Liver (tissue), 9 donors: Measurements from ENCODE around the gene ETS1. TPM values are rescaled to one million over a fixed set of nuclear protein-coding genes. Genes with fewer than 3 reads are reported as not detected.

Source experiments
- DNase-seq: peaks from one replicate; pipeline ENCODE4 v3.0.0-alpha.2; 2017; ENCODE audit warnings: low spot score
- H3K27ac ChIP-seq, 2 donors: one replicate each; pipeline ENCODE4 v1.7.0; 2013; ENCODE audit warnings: inconsistent platforms in 2 of 2, low read length in 2 of 2, control low read depth in 1 of 2, low read depth in 1 of 2, mild to moderate bottlenecking in 1 of 2
- H3K27me3 ChIP-seq, 4 donors: one replicate each; pipeline versions ENCODE4 v1.6.1 to v1.7.0; 2013; ENCODE audit warnings: low read length in 3 of 4, inconsistent platforms in 1 of 4, mild to moderate bottlenecking in 1 of 4, moderate library complexity in 1 of 4; ENCODE audit not compliant: control insufficient read depth in 4 of 4, insufficient read depth in 4 of 4
- H3K36me3 ChIP-seq, 4 donors: one replicate each; pipeline versions ENCODE4 v1.6.1 to v1.7.0; 2013; ENCODE audit warnings: low read length in 3 of 4, mild to moderate bottlenecking in 3 of 4, low read depth in 1 of 4, moderate library complexity in 1 of 4; ENCODE audit not compliant: control insufficient read depth in 4 of 4, insufficient read depth in 3 of 4
- H3K4me1 ChIP-seq, 4 donors: one replicate each; pipeline versions ENCODE4 v1.6.1 to v1.7.0; 2013; ENCODE audit warnings: low read length in 3 of 4, mild to moderate bottlenecking in 3 of 4, moderate library complexity in 1 of 4; ENCODE audit not compliant: control insufficient read depth in 4 of 4, insufficient read depth in 4 of 4
- H3K4me3 ChIP-seq, 3 donors: one replicate each; pipeline versions ENCODE4 v1.6.1 to v1.7.0; 2013; ENCODE audit warnings: low read length in 3 of 3, control low read depth in 1 of 3, low read depth in 1 of 3, mild to moderate bottlenecking in 1 of 3
- H3K9ac ChIP-seq, 2 donors: one replicate each; pipeline ENCODE4 v1.7.0; 2013; ENCODE audit warnings: low read length in 2 of 2, mild to moderate bottlenecking in 2 of 2, moderate library complexity in 2 of 2, control low read depth in 1 of 2, low read depth in 1 of 2
- H3K9me3 ChIP-seq, 4 donors: one replicate each; pipeline versions ENCODE4 v1.6.1 to v1.7.0; 2013; ENCODE audit warnings: low read length in 3 of 4; ENCODE audit not compliant: control insufficient read depth in 4 of 4
- EGR1 ChIP-seq, 2 donors: IDR thresholded peaks; 2 replicates each; pipeline ENCODE4 v1.6.1; 2016 to 2018; ENCODE audit warnings: antibody characterized with exemption in 2 of 2, low read depth in 2 of 2
- FOXA1 ChIP-seq: IDR thresholded peaks from 2 replicates; pipeline ENCODE4 v1.6.1; 2016; ENCODE audit warnings: antibody characterized with exemption
- FOXA2 ChIP-seq: IDR thresholded peaks from 2 replicates; pipeline ENCODE4 v1.6.1; 2016; ENCODE audit warnings: antibody characterized with exemption
- GABPA ChIP-seq, 2 donors: IDR thresholded peaks in 1 of 2; conservative IDR thresholded peaks in 1 of 2; 2 replicates each; pipeline ENCODE4 v1.6.1; 2016; ENCODE audit warnings: antibody characterized with exemption in 2 of 2, mild to moderate bottlenecking in 1 of 2, moderate library complexity in 1 of 2
- HNF4A ChIP-seq, 2 donors: conservative IDR thresholded peaks; 2 replicates each; pipeline ENCODE4 v1.6.1; 2016; ENCODE audit warnings: antibody characterized with exemption in 2 of 2, mild to moderate bottlenecking in 2 of 2
- JUND ChIP-seq, 2 donors: IDR thresholded peaks; 2 replicates each; pipeline ENCODE4 v1.6.1; 2016; ENCODE audit warnings: antibody characterized with exemption in 2 of 2
- RAD21 ChIP-seq, 2 donors: IDR thresholded peaks; 2 replicates each; pipeline ENCODE4 v1.6.1; 2016; ENCODE audit warnings: antibody characterized with exemption in 2 of 2, mild to moderate bottlenecking in 2 of 2
- RXRA ChIP-seq, 2 donors: IDR thresholded peaks; 2 replicates each; pipeline ENCODE4 v1.6.1; 2017 to 2018; ENCODE audit warnings: antibody characterized with exemption in 2 of 2, mild to moderate bottlenecking in 1 of 2
- SP1 ChIP-seq: IDR thresholded peaks from 2 replicates; pipeline ENCODE4 v1.6.1; 2018; ENCODE audit warnings: antibody characterized with exemption, mild to moderate bottlenecking
- TAF1 ChIP-seq: conservative IDR thresholded peaks from 2 replicates; pipeline ENCODE4 v1.6.1; 2016; ENCODE audit warnings: antibody characterized with exemption, mild to moderate bottlenecking
- YY1 ChIP-seq: IDR thresholded peaks from 2 replicates; pipeline ENCODE4 v1.6.1; 2016; ENCODE audit warnings: antibody characterized with exemption, mild to moderate bottlenecking
- WGBS: extraction: QIAGEN DNeasy Blood & Tissue Kit; methylation state at CpG from one replicate; pipeline ENCODE4 v1.1.7; 2013; 5-methylcytosine and 5-hydroxymethylcytosine counted together
- polyA plus RNA-seq, 2 donors: library from polyadenylated mRNA; stranded (reverse) in 1 of 2; unstranded in 1 of 2; fragments of 200-250 nt in 1 of 2; fragments of >200 nt in 1 of 2; fragmentation: Nextera tagmentation in 1 of 2; extraction: Ambion mirVana in 1 of 2; gene quantifications; one replicate each; pipeline versions ENCODE4 v1.2.1 to v1.2.3, GENCODE V29; 2013 to 2015
- total RNA-seq, 2 donors: library from RNA; depleted of rRNA; stranded (reverse); fragments of >200 nt; gene quantifications; one replicate each; pipeline ENCODE4 v1.2.3, GENCODE V29; 2014
- TF ChIP-seq, protein P1 (sequence below): fragments of 150-350 bp; IDR thresholded peaks from 2 replicates; pipeline ENCODE4 v1.5.1; 2017; ENCODE audit warnings: improper control_type of control experiment, low read depth, low read length; ENCODE audit not compliant: missing input control
- TF ChIP-seq, protein P2 (sequence below): IDR thresholded peaks from 2 replicates; pipeline ENCODE4 v1.6.1; 2016; ENCODE audit warnings: antibody characterized with exemption
- TF ChIP-seq, protein P3 (sequence below): IDR thresholded peaks from 2 replicates; pipeline ENCODE4 v1.6.1; 2016; ENCODE audit warnings: antibody characterized with exemption
- TF ChIP-seq, protein P4 (sequence below): IDR thresholded peaks from 2 replicates; pipeline ENCODE4 v1.6.1; 2016; ENCODE audit warnings: antibody characterized with exemption
- donor health status: healthy.
- donor health status: healthy.
- donor health status: healthy.
- donor health status: healthy.
- donor health status: healthy.

ETS1 gene
- total and polyA plus RNA-seq, 4 donors = 4.8 to 30.0 (median 20.3) TPM

DNA sequence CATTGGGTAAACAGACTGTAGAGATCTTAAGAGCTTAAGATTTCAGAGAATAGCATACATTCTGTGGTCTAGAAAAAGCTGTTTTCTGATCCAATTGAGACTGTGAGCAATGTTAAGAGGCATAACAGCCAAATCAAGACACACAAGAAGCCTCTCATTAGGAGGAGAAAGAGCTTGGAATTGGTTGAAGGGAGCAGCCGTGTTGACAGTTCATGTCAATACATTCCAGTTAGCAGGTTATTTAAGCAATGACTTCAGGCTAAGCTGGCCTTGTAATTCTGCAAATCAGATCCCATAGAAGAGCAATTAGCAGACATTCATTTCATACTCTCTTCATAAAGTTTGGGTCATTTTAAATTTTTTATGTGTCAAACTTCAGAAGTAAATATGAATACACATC is 50.9 kb downstream of the ETS1 start:
- Histone ChIP-seq H3K4me1 (peaks cover 4 to 21% (median 16%) of the 10 kb centered on the region in 4 donors), H3K4me3 (no peak overlapping the region), H3K27ac (no peak overlapping the region), H3K9me3 (no peaks in the 10 kb centered on the region), H3K9ac (no peak overlapping the region), H3K36me3 (no peaks in the 10 kb centered on the region), H3K27me3 (no peaks in the 10 kb centered on the region)
- TF ChIP-seq YY1 (no peak), RAD21 (IDR thresholded peaks at IDR 0.05) (no peak), TAF1 (no peak), JUND (IDR thresholded peaks at IDR 0.05) (no peak), FOXA2 (peak; percentile 46), RXRA (IDR thresholded peaks at IDR 0.05) (no peak), EGR1 (IDR thresholded peaks at IDR 0.05; ENCODE audit: low read depth in 2 of 2) (no peak), HNF4A (conservative IDR thresholded peaks at IDR 0.05) (peak in 1 of 2 donors; percentile 6), FOXA1 (no peak), GABPA (IDR thresholded peaks at IDR 0.05 in 1 of 2, conservative IDR thresholded peaks at IDR 0.05 in 1 of 2) (no peak)
- TF ChIP-seq, protein P1, sequence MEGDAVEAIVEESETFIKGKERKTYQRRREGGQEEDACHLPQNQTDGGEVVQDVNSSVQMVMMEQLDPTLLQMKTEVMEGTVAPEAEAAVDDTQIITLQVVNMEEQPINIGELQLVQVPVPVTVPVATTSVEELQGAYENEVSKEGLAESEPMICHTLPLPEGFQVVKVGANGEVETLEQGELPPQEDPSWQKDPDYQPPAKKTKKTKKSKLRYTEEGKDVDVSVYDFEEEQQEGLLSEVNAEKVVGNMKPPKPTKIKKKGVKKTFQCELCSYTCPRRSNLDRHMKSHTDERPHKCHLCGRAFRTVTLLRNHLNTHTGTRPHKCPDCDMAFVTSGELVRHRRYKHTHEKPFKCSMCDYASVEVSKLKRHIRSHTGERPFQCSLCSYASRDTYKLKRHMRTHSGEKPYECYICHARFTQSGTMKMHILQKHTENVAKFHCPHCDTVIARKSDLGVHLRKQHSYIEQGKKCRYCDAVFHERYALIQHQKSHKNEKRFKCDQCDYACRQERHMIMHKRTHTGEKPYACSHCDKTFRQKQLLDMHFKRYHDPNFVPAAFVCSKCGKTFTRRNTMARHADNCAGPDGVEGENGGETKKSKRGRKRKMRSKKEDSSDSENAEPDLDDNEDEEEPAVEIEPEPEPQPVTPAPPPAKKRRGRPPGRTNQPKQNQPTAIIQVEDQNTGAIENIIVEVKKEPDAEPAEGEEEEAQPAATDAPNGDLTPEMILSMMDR = no peak
- 24% methylated on average over 1 of the region's 1 CpG for WGBS
- DNase-seq = no peak

DNA sequence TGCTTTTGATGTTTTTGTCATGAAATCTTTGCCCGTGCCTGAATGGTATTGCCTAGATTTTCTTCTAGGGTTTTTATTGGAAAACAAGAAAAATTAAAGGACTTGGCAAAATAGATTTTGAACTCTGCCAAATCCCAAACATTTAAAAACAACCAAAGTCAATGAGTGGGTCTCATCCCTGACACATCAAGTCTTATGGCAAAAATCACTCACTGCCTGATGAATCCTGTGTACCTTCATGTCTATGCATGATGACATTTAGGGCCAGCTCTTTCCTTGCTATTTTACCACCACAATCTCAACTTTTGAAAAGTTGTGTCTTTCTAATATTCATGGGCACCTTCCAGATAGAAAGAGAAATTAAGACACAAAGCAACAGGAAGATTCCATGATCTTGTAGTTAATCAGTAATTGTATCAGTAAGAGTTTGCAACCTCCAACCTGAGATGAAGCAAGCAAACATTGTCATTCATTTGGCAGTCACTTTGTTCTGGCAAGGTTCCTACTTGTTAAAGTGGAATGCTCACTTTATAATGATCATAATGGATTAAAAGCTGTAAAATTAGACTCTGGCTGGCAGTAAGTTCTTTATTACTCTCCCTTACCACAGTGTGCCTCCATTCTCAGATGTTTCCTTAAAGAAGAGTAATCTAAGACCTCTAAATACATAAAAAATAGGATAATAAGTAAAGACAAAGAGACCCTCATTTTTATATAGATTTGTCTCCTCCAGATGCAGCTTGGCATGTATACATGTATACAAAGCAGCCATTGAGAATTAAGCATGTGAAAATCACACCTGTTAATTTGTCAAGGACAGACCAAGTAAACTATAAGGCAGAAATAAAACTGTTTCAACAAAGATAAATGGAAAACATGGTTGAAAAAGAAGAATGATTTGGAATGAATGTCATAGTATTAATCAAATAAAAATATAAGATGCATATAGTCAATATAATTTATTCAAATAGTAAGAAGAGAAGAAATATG is 51.6 kb downstream of the ETS1 start:
- whole genome bisulfite sequencing = 33% methylated on average over 1 of the region's 1 CpG
- H3K27ac ChIP-seq = peak overlapping the region; percentile 78 to 82
- DNase-seq = no peak

More for the DNA sequence above, 51.6 kb downstream of the ETS1 start:
- no peaks in the 10 kb centered on the region for H3K9me3 ChIP-seq
- peaks cover 4 to 21% (median 16%) of the 10 kb centered on the region in 4 donors for H3K4me1 ChIP-seq
- peak overlapping the region in 1 of 2 donors; percentile 19 for H3K9ac ChIP-seq
- H3K36me3 ChIP-seq = no peaks in the 10 kb centered on the region
- peak in 1 of 2 donors; percentile 59 for TF ChIP-seq RXRA (IDR thresholded peaks at IDR 0.05)
- no peak for TF ChIP-seq EGR1 (IDR thresholded peaks at IDR 0.05; ENCODE audit: low read depth in 2 of 2)
- TF ChIP-seq HNF4A (conservative IDR thresholded peaks at IDR 0.05) = peak; percentile 40 to 48
- TF ChIP-seq, protein P2, sequence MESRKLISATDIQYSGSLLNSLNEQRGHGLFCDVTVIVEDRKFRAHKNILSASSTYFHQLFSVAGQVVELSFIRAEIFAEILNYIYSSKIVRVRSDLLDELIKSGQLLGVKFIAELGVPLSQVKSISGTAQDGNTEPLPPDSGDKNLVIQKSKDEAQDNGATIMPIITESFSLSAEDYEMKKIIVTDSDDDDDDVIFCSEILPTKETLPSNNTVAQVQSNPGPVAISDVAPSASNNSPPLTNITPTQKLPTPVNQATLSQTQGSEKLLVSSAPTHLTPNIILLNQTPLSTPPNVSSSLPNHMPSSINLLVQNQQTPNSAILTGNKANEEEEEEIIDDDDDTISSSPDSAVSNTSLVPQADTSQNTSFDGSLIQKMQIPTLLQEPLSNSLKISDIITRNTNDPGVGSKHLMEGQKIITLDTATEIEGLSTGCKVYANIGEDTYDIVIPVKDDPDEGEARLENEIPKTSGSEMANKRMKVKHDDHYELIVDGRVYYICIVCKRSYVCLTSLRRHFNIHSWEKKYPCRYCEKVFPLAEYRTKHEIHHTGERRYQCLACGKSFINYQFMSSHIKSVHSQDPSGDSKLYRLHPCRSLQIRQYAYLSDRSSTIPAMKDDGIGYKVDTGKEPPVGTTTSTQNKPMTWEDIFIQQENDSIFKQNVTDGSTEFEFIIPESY = no peak
- TF ChIP-seq, protein P3, sequence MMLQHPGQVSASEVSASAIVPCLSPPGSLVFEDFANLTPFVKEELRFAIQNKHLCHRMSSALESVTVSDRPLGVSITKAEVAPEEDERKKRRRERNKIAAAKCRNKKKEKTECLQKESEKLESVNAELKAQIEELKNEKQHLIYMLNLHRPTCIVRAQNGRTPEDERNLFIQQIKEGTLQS = no peak
- TF ChIP-seq GABPA (IDR thresholded peaks at IDR 0.05 in 1 of 2, conservative IDR thresholded peaks at IDR 0.05 in 1 of 2) = no peak
- TF ChIP-seq FOXA2 = no peak
- peak; percentile 30 for TF ChIP-seq SP1
- peak in 1 of 2 donors; percentile 53 for TF ChIP-seq JUND (IDR thresholded peaks at IDR 0.05)
- peak; percentile 63 for TF ChIP-seq YY1
- TF ChIP-seq RAD21 (IDR thresholded peaks at IDR 0.05) = peak; percentile 7 to 25
- TF ChIP-seq, protein P4, sequence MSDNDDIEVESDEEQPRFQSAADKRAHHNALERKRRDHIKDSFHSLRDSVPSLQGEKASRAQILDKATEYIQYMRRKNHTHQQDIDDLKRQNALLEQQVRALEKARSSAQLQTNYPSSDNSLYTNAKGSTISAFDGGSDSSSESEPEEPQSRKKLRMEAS = no peak
- no peak overlapping the region for H3K4me3 ChIP-seq
- no peaks in the 10 kb centered on the region for H3K27me3 ChIP-seq
